HFF-Myc (cell line): ENCODE data around the gene BPIFA1.
A peak's percentile ranks its signal among the peaks of the same experiment; 100 is the strongest.

ENCODE experiments used
- DNase-seq: peaks from one replicate; pipeline ENCODE4 v3.0.0-alpha.2; 2011; ENCODE audit warnings: low read depth; ENCODE audit errors: extremely low read depth
- H3K4me3 ChIP-seq: replicated peaks from 2 replicates; pipeline ENCODE4 v1.5.1; 2011; ENCODE audit warnings: low read depth, mild to moderate bottlenecking, control low read depth, low read length
- TF ChIP-seq, protein P1 (sequence below): IDR thresholded peaks from 2 replicates; pipeline ENCODE4 v1.5.1; 2012; ENCODE audit warnings: mild to moderate bottlenecking, low read depth, low read length, control low read depth; ENCODE audit errors: missing control alignments

The BPIFA1 gene

DNA sequence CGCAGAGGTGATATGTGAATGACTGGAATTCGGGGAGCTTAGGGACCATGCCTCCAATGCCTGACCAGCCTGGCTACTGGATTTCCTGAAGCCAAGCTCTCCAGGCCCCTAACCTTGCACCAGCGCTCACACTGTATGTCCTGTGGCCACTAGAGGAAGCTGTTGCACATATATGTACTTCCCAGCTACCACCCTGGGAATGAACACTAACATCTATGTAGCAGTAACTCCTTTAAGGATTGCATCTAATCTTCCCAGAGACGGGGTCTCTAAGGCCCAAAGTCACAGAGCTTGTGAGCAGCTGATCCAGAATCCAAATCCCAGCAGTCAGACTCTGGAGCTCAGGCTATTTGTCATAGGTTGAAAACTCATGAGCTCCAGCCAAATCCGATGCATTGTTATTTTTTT is 26.9 kb downstream of the BPIFA1 start:
- TF ChIP-seq, protein P1, sequence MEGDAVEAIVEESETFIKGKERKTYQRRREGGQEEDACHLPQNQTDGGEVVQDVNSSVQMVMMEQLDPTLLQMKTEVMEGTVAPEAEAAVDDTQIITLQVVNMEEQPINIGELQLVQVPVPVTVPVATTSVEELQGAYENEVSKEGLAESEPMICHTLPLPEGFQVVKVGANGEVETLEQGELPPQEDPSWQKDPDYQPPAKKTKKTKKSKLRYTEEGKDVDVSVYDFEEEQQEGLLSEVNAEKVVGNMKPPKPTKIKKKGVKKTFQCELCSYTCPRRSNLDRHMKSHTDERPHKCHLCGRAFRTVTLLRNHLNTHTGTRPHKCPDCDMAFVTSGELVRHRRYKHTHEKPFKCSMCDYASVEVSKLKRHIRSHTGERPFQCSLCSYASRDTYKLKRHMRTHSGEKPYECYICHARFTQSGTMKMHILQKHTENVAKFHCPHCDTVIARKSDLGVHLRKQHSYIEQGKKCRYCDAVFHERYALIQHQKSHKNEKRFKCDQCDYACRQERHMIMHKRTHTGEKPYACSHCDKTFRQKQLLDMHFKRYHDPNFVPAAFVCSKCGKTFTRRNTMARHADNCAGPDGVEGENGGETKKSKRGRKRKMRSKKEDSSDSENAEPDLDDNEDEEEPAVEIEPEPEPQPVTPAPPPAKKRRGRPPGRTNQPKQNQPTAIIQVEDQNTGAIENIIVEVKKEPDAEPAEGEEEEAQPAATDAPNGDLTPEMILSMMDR: peak; percentile 72
- peak; percentile 22 for DNase-seq
- H3K4me3 ChIP-seq: no peak overlapping the region

DNA sequence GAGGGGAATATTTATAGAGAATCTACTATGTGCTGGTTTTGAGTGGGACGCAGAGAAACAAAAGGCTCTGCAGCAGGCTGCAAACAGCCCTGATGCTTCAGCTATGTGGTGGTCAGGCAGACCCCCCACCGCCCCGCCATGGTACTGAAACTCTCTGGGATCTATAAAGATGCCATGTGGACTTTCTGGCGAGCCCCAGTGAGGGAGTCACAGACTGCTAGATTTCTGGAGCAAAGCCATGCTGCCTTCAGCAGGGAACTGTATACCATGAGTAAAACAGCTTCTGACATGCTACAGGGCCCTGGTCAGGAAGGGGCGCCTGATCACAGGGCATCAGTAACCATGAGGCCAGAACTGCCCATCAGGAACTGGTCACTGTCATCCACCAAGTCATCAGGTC is 28.0 kb downstream of the BPIFA1 start:
- TF ChIP-seq, protein P1: no peak
- H3K4me3 ChIP-seq: no peak overlapping the region

DNA sequence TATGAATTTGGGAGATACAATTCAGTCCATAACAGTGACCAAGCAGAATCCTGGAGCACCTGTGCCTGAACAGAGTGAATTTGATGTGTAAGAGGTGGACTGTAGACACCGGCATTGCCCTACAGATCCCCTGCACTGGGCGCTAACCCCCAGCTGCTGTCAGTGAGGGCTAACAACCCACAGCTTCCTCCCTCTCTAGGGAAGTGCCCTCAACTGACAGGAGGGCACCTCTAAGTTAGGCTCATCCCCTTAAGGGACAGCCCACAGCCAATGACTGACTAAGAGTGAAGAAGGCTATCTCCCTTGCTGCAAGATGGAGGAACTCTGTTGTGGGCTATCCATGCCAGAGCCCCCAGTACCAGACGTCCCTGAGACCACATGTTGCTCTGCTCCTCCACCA is 31.9 kb downstream of the BPIFA1 start:
- TF ChIP-seq, protein P1: no peak
- no peak for DNase-seq
- no peak overlapping the region for H3K4me3 ChIP-seq

More for the DNA sequence above, 28.0 kb downstream of the BPIFA1 start:
- no peak for DNase-seq

DNA sequence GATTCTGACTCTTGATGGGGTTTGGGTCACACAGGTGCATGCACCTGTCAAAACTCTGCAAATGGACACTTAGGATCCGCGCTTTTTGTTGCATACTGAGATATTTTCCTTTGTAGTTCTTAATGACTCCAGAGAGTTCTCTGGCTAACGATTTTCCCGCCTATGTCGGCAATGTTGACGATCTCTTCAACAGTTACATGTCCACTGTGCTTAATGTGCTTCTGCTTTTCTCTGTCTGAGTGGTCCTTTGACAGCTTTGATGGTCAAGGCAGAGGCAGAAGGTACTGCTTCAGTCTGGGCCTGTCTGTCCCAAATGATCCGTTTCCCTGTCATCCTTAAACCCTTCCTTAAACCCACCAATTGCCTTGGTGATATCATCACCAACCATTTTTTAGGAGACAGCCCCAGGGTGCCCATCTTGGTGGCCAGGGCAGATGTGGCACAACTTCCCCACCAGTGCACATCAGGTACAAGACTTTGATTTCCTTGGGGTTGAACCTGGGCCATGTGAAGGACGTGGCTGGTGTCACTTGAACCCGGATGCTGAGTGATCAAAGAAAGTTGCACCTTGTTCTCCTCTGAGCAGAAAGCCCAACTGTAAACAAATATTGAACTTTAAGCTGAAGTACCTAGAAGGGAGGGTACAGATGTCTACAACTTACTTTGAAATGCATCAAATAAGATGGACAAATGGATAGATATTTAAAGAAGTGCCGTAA is 36.5 kb downstream of the BPIFA1 start:
- TF ChIP-seq, protein P1: no peak
- DNase-seq: no peak
- H3K4me3 ChIP-seq: no peak overlapping the region

DNA sequence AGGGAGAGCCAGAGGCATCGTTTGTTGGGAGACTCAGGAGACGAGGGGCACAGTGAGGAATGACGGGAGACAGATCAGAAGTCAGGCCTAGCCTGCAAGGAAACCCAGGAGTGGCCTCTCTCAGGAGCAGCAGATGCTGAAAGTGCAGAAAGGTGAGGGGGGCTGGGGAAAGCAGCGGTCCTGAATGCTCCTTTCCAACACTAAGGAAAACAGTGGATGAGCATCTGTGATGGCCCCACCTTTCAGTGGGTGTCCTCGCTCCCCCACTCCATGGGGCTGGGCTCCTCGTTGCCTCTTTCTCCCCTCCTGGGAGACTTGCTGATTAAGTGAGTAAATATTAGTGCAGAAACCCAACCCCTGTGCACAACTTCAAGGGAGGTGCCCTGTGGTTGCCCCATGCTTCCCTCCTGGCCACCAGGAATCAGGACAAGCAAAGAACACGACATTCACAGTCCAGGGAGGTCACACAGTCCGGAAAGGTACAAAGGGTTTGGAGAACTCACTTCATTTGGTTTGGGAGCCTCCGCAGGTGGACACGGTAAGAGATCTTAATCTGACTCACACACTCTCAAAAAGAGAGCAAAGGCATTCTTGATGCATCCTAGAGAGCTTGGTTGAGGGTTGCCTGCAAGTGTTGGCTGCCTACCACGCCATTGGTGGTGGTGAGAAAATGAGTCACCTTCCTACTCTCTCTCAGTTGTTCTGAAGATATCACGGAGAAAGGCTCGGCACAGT is 37.5 kb downstream of the BPIFA1 start:
- no peak overlapping the region for H3K4me3 ChIP-seq
- no peak for DNase-seq
- TF ChIP-seq, protein P1: no peak

DNA sequence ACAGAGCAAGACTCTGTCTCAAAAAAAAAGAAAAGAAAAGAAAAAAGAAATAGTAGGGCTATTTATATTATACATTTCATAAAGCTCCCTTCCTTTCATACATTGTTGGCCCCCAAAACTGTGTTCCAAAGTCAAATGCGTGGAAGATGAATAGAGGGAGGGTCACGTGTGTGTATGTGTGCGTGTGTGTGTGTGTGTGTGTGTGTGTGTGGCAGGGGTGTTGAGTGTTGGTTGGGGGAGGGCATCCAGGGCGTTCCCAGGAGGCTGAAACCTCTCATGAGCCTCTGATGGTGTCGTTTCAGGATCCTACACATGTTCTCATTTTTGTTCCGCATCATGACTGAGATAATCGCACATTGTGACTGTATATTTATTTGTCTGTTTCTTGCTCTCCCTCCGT is 39.4 kb downstream of the BPIFA1 start:
- no peak overlapping the region for H3K4me3 ChIP-seq
- TF ChIP-seq, protein P1: no peak
- DNase-seq: no peak
